Activated T-helper 9 cell treated with anti-CD3 and anti-CD28 coated beads, Interleukin-2, amount 50 U/mL, for 16 hours (primary cell): Measurements from ENCODE around the gene PRRT1B.
"Not testable (repeated sequence)": the region's sequence is repeated elsewhere in the genome, so short reads cannot be mapped to it uniquely, and the experiment has no call there.

Source experiments
- DNase-seq: peaks from one replicate; pipeline ENCODE4 v3.0.0-alpha.2; 2020; ENCODE audit warnings: low read depth

Gene PRRT1B

GRCh38 chr9:131545003-131545785 lies at the start of gene PRRT1B:
Gene PRRT1B (plus strand): TSS chr9:131545523. CDS start chr9:131545616, 93 bp downstream.
- DNase-seq = no peak

DNA sequence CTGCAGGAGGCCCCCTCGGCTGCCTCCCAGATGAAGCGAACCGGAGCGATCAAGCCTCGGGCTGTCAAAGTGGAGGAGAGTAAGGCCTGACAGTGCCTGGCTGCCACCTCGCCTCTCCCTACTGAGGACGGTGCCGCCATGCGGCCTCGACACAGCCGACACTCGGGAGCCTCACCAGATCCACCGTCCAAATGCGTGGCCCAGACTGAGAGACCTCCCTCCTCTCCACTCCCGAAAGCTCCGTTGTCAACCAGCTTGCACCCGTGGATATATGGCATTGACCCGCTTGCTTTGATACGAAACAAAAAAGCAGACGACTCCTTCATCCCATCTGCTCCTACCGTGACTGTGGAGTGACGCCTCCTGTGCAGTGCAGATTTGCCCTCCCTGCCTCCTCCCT lies 49.5 kb upstream of the PRRT1B start:
- DNase-seq = no peak

- no peak for DNase-seq
These were observed 48.4 kb upstream of the PRRT1B start for GRCh38 chr9:131496844-131497405.

DNA sequence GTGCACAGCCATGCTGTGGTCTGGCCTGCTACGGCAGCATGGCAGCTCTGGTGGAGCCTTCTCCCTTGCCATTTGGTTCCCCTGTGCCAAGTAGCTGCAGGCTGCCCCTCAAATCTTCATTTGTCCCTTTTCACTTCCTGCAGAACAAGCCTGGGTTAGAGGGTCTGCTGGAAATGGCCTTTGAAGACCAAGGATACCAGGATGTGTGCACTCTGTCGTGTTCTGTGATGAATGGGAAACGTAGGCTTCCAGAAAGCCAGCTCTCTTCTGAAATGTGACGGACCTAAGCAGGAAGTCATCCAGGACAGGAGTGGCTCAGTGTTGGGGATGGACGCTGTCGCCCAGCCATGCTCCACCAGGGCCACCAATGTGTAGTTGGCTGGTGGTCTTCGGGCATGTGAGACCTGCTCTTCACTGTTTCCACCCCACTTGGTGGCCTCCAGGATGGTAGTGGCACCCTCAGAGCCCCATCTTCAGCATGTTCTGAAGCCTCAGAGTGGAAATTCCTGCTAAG lies 46.0 kb upstream of the PRRT1B start:
- no peak for DNase-seq

DNA sequence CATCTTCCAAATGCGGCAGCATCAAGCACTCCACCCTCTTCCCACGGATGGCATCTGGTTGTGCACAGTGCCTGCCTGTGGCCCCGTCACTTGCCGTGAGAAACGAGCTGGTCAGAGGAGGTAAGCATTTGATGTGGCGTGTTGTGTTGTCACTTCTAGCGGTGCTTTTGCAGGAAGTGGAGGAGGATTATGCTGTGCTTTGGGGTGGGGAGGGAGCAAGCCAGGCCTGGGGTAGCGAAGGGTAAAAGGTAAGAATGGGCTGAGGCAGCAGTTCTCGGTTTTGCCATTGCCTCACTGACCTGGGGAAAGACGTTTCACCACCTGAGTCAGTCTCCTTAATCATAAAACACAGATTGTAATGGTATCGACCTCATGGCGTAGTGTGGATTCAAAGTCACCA lies 44.9 kb upstream of the PRRT1B start:
- peak; percentile 64 for DNase-seq

GRCh38 chr9:131500939-131501541 lies 44.3 kb upstream of the PRRT1B start:
- DNase-seq = peak; percentile 40

DNA sequence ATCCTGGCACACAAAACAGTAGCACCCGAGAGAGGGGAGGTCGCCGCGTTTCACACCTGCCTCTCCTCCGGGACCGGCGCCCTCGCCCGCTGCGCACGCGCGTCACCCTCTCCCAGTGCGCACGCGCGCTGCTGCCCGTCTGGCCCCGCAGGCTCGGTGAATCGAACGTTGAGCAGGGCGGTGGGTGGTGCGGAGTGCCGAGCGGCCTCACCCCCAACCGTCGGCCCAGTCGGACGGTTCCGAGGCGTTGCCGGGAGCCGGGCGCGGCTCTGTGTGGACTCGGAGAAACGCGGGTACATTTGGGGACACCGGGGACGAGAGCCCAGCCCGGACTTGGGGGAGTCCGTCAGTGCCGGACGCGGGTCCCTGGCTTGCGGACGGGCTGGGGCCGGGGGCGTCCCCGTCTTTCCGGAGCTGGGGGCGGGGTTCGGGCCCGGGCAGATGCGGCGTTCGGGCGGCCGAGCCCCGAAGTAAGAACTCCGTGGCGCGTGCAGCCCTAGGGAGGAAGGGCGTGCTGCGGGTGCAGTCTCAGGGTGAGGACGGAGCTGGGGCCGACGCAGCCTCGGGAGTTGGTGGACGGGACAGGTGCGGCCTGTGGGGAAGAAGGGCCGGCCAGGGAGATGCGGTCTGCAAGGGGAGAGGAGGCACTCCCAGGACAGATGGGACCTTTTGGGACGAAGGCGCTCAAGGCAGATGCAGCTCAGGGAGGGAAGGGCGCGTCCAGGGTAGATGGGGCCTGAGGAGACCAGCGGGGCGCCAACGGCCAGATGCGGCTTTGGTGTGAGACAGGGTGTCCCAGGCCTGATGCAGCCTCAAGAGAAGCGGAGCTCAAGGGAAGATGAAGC lies 42.3 kb upstream of the PRRT1B start, which contains the start of gene POMT1:
POMT1 (plus strand) TSS at position 138 of the 845 bp plus-strand sequence. CDS start 1,301 bp downstream, outside the sequence.
- peak; percentile 87 for DNase-seq

- DNase-seq = peak; percentile 56
These were observed 41.5 kb upstream of the PRRT1B start for GRCh38 chr9:131503626-131504465.

- no peak for DNase-seq
These were observed 40.3 kb upstream of the PRRT1B start for GRCh38 chr9:131505012-131505411.

- DNase-seq = no peak
These were observed 33.9 kb upstream of the PRRT1B start for GRCh38 chr9:131511416-131511815.

GRCh38 chr9:131511880-131512279 lies 33.4 kb upstream of the PRRT1B start:
- no peak for DNase-seq

- no peak for DNase-seq
These were observed 32.1 kb upstream of the PRRT1B start for GRCh38 chr9:131513177-131513576.

DNA sequence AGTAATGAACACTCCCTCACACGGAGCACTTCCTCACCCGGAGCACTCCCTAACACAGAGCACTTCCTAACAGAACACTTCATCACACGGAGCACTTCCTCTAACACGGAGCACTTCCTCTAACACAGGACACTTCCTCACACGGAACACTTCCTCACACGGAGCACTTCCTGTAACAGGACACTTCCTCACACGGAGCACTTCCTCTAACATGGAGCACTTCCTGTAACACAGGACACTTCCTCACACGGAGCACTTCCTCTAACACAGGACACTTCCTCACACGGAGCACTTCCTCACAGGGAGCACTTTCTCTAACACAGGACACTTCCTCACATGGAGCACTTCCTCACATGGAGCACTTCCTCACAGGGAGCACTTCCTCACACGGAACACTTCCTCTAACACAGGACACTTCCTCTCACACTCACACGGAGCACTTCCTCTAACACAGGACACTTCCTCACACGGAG lies 29.7 kb upstream of the PRRT1B start:
- not testable (repeated sequence) for DNase-seq

GRCh38 chr9:131516100-131516499 lies 29.2 kb upstream of the PRRT1B start:
- no peak for DNase-seq

- DNase-seq = no peak
These were observed 28.4 kb upstream of the PRRT1B start for GRCh38 chr9:131516930-131517329.

- DNase-seq = no peak
These were observed 27.5 kb upstream of the PRRT1B start for GRCh38 chr9:131517761-131518190.

- DNase-seq = no peak
These were observed 26.8 kb upstream of the PRRT1B start for GRCh38 chr9:131518553-131518952.

- DNase-seq = no peak
These were observed 24.8 kb upstream of the PRRT1B start for GRCh38 chr9:131520503-131520902.

DNA sequence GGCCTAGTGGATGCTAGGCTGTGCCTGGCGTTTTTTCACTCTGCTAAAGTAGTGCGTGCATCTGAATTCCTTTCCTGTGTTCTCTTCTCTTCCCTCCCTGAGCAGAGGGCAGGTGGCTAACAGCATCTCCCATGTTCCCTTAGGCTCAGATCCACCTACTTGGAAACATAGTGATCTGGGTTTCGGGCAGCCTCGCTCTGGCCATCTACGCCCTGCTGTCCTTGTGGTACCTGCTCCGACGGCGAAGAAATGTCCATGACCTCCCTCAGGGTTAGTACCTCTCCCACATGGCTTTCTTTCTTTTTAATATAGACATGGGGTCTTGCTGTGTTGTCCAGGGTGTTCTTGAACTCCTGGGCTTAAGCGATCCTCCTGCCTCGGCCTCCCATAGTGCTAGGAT lies 24.1 kb upstream of the PRRT1B start:
- no peak for DNase-seq

DNA sequence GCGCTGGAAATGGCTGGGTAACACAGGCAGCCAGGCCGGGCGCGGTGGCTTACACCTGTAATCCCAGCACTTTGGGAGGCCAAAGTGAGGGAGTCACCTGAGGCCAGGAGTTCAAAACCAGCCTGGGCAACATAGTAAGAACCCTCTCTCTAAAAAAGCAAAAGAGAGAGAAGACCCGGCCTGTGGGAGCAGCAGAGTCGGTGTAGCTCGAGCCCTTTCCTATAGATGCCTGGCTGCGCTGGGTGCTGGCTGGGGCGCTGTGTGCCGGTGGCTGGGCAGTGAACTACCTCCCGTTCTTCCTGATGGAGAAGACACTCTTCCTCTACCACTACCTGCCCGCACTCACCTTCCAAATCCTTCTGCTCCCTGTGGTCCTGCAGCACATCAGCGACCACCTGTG lies 23.5 kb upstream of the PRRT1B start:
- no peak for DNase-seq
